MM.1S (cell line): Measurements from ENCODE around the gene STAMBPL1.
A peak's percentile ranks its signal among the peaks of the same experiment; 100 is the strongest.

Experiments used
- DNase-seq: peaks from one replicate; pipeline ENCODE4 v3.0.0-alpha.2; 2015
- H2AFZ ChIP-seq: fragments of 300-600 bp; sonication (generic); 2 replicates; pipeline ENCODE4 v1.6.0; 2016; ENCODE audit warnings: antibody characterized with exemption, low read length
- H3F3A ChIP-seq: fragments of 300-600 bp; sonication (generic); 2 replicates; pipeline ENCODE4 v1.6.1; 2016; ENCODE audit warnings: mild to moderate bottlenecking, antibody characterized with exemption, low read length, moderate library complexity, mixed read lengths; ENCODE audit not compliant: insufficient read depth
- H3K27ac ChIP-seq: fragments of 300-600 bp; sonication (generic); 2 replicates; pipeline ENCODE4 v1.5.1; 2016; ENCODE audit warnings: mild to moderate bottlenecking, low read length
- H3K27me3 ChIP-seq: fragments of 300-600 bp; sonication (generic); replicated peaks from 2 replicates; pipeline ENCODE4 v1.6.0; 2016; ENCODE audit warnings: low read length; ENCODE audit not compliant: insufficient read depth
- H3K36me3 ChIP-seq: fragments of 300-600 bp; sonication (generic); replicated peaks from 2 replicates; pipeline ENCODE4 v1.6.1; 2016; ENCODE audit warnings: mild to moderate bottlenecking, low read length, mixed read lengths; ENCODE audit not compliant: insufficient read depth
- H3K4me1 ChIP-seq: fragments of 300-600 bp; sonication (generic); 2 replicates; pipeline ENCODE4 v1.6.1; 2016; ENCODE audit warnings: low read length, mixed read lengths
- H3K4me2 ChIP-seq: fragments of 300-600 bp; sonication (generic); 2 replicates; pipeline ENCODE4 v1.6.0; 2016; ENCODE audit warnings: low read depth, low read length
- H3K4me3 ChIP-seq: fragments of 300-600 bp; sonication (generic); 2 replicates; pipeline ENCODE4 v1.5.1; 2016; ENCODE audit warnings: low read length, mixed read lengths
- H3K79me2 ChIP-seq: fragments of 300-600 bp; sonication (generic); 2 replicates; pipeline ENCODE4 v1.6.1; 2016; ENCODE audit warnings: mixed run types, low read length, mixed read lengths
- H3K9ac ChIP-seq: fragments of 300-600 bp; sonication (generic); 2 replicates; pipeline ENCODE4 v1.6.1; 2016; ENCODE audit warnings: low read length, mixed read lengths
- H3K9me2 ChIP-seq: fragments of 300-600 bp; sonication (generic); replicated peaks from 2 replicates; pipeline ENCODE4 v1.6.1; 2016; ENCODE audit warnings: mild to moderate bottlenecking, low read length, mixed read lengths; ENCODE audit not compliant: insufficient read depth
- H3K9me3 ChIP-seq: fragments of 300-600 bp; sonication (generic); replicated peaks from 2 replicates; pipeline ENCODE4 v1.6.1; 2016; ENCODE audit warnings: mild to moderate bottlenecking, low read length, mixed read lengths; ENCODE audit not compliant: insufficient read depth
- H4K20me1 ChIP-seq: fragments of 300-600 bp; sonication (generic); 2 replicates; pipeline ENCODE4 v1.6.1; 2016; ENCODE audit warnings: mild to moderate bottlenecking, low read length, moderate library complexity, mixed read lengths; ENCODE audit not compliant: insufficient read depth
- EZH2 ChIP-seq: fragments of 300-600 bp; sonication (generic); optimal IDR thresholded peaks from 2 replicates; pipeline ENCODE3; 2017; ENCODE audit warnings: low read depth, mild to moderate bottlenecking, antibody characterized with exemption, low read length, mixed read lengths
- EZH2phosphoT487 ChIP-seq: fragments of 300-600 bp; sonication (generic); IDR thresholded peaks from 2 replicates; pipeline ENCODE4 v1.6.1; 2018; ENCODE audit warnings: antibody characterized with exemption, low read length
- TF ChIP-seq, protein P1 (sequence below): fragments of 300-600 bp; sonication (generic); IDR thresholded peaks from 2 replicates; pipeline ENCODE4 v1.5.1; 2016; ENCODE audit warnings: antibody characterized with exemption, low read length, mixed read lengths

The STAMBPL1 gene

DNA sequence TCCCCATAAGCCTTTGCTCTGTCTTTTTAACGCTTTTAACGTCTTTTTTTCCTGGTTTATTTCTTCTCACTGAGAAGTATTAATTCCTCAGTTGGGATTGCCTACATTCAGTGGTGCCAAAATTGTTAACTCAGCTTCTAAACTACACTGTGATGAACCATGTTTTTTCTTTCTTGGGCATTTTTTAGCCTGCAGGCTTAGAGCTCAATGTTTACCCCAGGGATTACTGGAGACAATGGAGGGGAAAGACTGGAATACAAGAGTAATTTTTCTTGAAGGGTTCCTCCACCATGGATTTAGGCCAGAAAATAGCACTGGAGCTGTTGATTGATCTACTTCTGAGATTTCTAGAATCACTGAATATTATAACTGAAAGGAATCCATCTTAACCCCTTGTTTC lies 19.8 kb downstream of the STAMBPL1 start:
- Histone ChIP-seq H3K4me2 (no peak overlapping the region), H3K79me2 (no peaks in the 10 kb centered on the region), H3K9me3 (no peaks in the 10 kb centered on the region), H3K4me1 (peaks cover 7% of the 10 kb centered on the region), H3K36me3 (no peaks in the 10 kb centered on the region), H2AFZ (no peak overlapping the region), H3K9ac (no peak overlapping the region), H3F3A (no peaks in the 10 kb centered on the region), H3K9me2 (no peaks in the 10 kb centered on the region), H3K27ac (no peak overlapping the region), H3K4me3 (no peak overlapping the region), H3K27me3 (no peaks in the 10 kb centered on the region), H4K20me1 (no peaks in the 10 kb centered on the region)
- TF ChIP-seq, protein P1, sequence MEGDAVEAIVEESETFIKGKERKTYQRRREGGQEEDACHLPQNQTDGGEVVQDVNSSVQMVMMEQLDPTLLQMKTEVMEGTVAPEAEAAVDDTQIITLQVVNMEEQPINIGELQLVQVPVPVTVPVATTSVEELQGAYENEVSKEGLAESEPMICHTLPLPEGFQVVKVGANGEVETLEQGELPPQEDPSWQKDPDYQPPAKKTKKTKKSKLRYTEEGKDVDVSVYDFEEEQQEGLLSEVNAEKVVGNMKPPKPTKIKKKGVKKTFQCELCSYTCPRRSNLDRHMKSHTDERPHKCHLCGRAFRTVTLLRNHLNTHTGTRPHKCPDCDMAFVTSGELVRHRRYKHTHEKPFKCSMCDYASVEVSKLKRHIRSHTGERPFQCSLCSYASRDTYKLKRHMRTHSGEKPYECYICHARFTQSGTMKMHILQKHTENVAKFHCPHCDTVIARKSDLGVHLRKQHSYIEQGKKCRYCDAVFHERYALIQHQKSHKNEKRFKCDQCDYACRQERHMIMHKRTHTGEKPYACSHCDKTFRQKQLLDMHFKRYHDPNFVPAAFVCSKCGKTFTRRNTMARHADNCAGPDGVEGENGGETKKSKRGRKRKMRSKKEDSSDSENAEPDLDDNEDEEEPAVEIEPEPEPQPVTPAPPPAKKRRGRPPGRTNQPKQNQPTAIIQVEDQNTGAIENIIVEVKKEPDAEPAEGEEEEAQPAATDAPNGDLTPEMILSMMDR: no peak
- TF ChIP-seq EZH2: no peak
- TF ChIP-seq EZH2phosphoT487: no peak
- DNase-seq: no peak

DNA sequence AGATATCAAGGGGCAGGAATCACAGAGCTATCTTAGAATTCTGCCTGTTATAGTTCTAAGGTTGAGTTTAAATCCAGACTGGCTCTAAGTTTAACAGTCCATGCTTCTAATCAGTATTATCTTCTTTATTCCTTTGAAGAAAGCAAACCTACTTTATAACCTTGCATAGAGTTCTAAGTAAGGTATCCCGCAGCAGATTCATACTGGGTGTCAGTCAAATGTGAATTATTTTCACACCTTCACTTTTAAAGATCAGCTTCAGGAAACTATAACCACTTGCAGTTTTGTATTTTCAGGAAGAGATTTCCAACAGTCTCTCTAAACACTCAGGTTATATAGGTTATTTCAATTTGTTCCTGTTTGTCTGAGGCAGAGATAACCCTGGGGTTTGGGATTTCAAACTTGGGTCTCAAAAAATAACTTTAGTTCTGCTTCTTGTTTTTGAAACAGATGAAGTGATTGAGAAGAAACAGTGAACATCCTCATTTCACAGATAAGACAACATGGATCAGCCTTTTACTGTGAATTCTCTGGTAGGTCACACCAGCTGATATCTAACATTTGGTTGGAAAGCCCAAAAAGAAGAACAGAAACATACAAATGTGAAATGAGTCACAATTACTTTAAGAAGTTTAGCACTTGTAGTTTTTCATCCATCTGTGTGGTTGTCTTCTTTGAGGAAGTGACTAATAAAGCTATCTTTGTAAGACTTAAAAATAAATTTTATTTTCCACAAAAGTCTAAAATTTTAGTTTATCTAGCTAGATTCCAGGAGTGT lies 21.4 kb downstream of the STAMBPL1 start:
- Histone ChIP-seq H3K9me3 (no peaks in the 10 kb centered on the region), H3K4me1 (peaks cover 7% of the 10 kb centered on the region), H3K27ac (peak overlapping the region; percentile 20; the same call in 1 of the 2 replicates), H3K4me3 (no peak overlapping the region), H3K9me2 (no peaks in the 10 kb centered on the region), H3K27me3 (no peaks in the 10 kb centered on the region), H3K79me2 (no peaks in the 10 kb centered on the region), H2AFZ (no peak overlapping the region), H3K36me3 (no peaks in the 10 kb centered on the region), H3F3A (no peaks in the 10 kb centered on the region), H3K4me2 (no peak overlapping the region), H4K20me1 (no peaks in the 10 kb centered on the region), H3K9ac (no peak overlapping the region)
- no peak for TF ChIP-seq EZH2
- TF ChIP-seq, protein P1: no peak
- TF ChIP-seq EZH2phosphoT487: no peak
- DNase-seq: no peak

DNA sequence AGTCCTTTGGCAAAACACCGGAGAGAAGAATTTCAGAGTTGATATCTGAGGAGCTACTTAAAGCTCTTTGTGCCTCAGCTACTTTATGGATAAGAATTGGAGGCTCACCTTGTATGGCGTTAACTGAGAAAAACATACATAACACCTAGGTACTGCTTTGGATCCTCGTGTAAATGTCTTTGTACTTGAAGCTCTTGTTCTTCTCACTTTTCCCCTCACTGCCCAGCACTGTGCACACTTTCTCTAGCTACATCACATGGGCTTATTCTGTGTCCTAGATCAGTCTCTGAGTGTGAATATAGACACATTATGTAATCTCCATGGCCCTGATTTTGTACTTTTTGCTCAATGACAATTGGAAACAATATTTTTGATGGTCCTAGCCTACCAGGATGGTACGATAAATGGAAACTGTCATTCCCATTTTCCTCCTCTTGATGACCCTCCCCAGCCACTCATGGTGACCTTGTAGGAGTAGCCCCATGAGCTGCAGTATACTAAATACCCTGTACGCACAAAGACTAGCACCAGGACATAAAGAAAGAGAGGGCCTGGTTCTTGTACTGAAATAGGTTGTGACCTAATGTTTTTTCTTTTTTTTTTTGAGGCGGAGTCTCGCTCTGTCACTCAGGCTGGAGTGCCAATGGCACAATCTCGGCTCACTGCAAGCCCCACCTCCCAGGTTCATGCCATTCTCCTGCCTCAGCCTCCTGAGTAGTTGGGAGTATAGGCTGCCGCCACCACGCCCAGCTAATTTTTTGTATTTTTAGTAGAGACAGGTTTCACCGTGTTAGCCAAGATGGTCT lies 22.1 kb downstream of the STAMBPL1 start:
- Histone ChIP-seq H3K9ac (no peak overlapping the region), H3K4me1 (peaks cover 7% of the 10 kb centered on the region), H3K27me3 (no peaks in the 10 kb centered on the region), H3K4me2 (no peak overlapping the region), H3K4me3 (no peak overlapping the region), H3F3A (no peaks in the 10 kb centered on the region), H2AFZ (no peak overlapping the region), H3K9me2 (no peaks in the 10 kb centered on the region), H3K79me2 (no peaks in the 10 kb centered on the region), H4K20me1 (no peaks in the 10 kb centered on the region), H3K36me3 (no peaks in the 10 kb centered on the region), H3K27ac (no peak overlapping the region; the same call in 1 of the 2 replicates), H3K9me3 (no peaks in the 10 kb centered on the region)
- DNase-seq: no peak
- TF ChIP-seq, protein P1: no peak
- TF ChIP-seq EZH2 (no peak), EZH2phosphoT487 (no peak)
